ENCODE results near the gene RNASE8. TPM values are rescaled to one million over a fixed set of nuclear protein-coding genes. Genes with fewer than 3 reads are reported as not detected.
A peak's percentile ranks its signal among the peaks of the same experiment; 100 is the strongest.

The RNASE8 gene
- total RNA-seq, 1 experiment from 2014 or later: not detected

DNA sequence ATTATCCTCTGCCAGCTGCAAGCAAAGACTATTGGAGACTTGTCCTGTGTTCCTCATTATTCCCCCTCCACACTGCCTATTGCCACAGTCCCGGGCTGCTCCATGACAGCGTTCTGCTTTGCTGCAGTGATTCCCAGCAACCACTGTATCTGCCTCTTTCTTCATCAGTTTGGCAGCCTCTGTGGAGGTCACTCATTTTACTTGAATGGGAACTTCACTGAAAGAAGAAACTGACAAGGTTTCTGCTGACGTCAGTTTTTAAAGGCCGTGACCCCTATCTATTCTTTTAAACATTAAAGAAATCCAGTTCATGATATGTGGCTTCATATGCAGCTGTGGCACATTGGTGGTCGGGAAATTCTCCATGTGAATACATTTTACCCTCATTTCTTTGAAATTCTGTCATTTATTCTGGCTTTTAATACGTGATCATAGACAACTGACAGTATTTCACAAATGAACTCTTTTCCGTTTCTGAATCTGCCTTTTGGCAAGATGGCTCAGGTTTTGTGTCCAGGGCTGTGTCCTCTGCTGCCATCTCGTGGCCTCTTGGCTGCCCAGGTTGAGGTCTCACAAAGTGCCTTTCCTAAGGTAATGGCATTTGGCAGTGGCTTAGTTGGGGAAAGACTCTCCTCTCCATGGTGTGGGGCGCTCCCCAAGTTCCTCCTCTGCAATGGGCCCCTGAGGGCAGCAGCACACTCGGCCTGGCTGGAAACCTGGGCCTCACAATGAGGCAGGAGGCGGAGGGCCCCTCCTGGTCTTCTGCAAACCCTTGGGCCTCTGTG lies 49.1 kb downstream of the RNASE8 start:
- Mint-ChIP-seq H3K4me1 (ENCODE audit: low read depth, unreplicated experiment) (peaks cover 22% of the 10 kb centered on the region), H3K27me3 (ENCODE audit: insufficient read depth, unreplicated experiment) (no peaks in the 10 kb centered on the region), H3K9me3 (ENCODE audit: unreplicated experiment) (no peaks in the 10 kb centered on the region), H3K27ac (ENCODE audit: unreplicated experiment) (no peak overlapping the region), H3K36me3 (ENCODE audit: insufficient read depth, unreplicated experiment) (peaks cover 11% of the 10 kb centered on the region), H3K4me3 (ENCODE audit: unreplicated experiment) (peak overlapping the region; percentile 35)
- Histone ChIP-seq H3K4me1 (peaks cover 26% of the 10 kb centered on the region), H3K9me3 (no peaks in the 10 kb centered on the region), H3K27me3 (replicated peaks; ENCODE audit: control insufficient read depth, insufficient read depth, low read length) (no peaks in the 10 kb centered on the region), H3K4me3 (ENCODE audit: low read depth, low read length) (no peak overlapping the region), H3K36me3 (ENCODE audit: control insufficient read depth, insufficient read depth, low read length) (no peaks in the 10 kb centered on the region)
- no TSS peak for BruUV-seq (replicated peaks)
- TF ChIP-seq, protein P1, sequence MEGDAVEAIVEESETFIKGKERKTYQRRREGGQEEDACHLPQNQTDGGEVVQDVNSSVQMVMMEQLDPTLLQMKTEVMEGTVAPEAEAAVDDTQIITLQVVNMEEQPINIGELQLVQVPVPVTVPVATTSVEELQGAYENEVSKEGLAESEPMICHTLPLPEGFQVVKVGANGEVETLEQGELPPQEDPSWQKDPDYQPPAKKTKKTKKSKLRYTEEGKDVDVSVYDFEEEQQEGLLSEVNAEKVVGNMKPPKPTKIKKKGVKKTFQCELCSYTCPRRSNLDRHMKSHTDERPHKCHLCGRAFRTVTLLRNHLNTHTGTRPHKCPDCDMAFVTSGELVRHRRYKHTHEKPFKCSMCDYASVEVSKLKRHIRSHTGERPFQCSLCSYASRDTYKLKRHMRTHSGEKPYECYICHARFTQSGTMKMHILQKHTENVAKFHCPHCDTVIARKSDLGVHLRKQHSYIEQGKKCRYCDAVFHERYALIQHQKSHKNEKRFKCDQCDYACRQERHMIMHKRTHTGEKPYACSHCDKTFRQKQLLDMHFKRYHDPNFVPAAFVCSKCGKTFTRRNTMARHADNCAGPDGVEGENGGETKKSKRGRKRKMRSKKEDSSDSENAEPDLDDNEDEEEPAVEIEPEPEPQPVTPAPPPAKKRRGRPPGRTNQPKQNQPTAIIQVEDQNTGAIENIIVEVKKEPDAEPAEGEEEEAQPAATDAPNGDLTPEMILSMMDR (IDR thresholded peaks at IDR 0.05; ENCODE audit: insufficient read depth in 1 of 2, low read depth in 1 of 2, low read length in 1 of 2, severe bottlenecking in 1 of 2, unreplicated experiment in 1 of 2): peak; percentile 88 to 95
- peak; percentile 81 to 85 for DNase-seq
- ChIA-PET CTCF (interaction anchor here (1.3 to 1.4 kb wide), 2 partner anchors 36 to 38 kb away, joined by 4 read pairs; partner anchors contain the start of gene ARHGEF40), POLR2A (no interaction called here)
- intact Hi-C loops (cut with micrococcal nuclease; ENCODE audit: unreplicated experiment): no loop called here

DNA sequence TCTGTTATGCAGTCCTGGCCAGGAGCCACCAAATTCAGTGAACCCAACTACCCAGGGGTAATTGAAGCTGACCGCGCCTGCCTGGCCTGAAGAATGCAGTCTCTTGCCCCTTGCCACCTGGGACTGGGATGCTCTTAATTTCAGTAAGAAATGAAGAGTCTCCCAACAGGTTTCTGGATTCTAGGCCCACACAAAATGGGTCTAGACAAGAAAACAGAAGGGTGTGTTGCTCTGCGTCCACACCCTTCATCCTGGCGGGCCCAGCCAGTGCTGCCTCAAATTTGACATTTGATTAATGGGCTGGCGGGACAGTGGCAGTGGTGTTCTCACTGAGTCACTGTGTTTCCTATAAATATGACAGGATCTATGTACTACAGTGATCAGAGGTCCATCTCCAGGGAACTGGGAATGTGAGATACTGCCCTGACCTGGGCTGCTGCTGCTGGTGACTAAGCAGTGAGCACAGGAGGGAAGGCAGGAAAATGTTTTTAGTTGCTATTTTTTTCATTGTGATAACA lies 49.7 kb downstream of the RNASE8 start:
- CTCF ChIA-PET: no interaction called here
- no peaks in the 10 kb centered on the region for H3K9me3 Mint-ChIP-seq (ENCODE audit: unreplicated experiment)
- no peaks in the 10 kb centered on the region for H3K36me3 ChIP-seq (ENCODE audit: control insufficient read depth, insufficient read depth, low read length)
- no peaks in the 10 kb centered on the region for H3K27me3 ChIP-seq (replicated peaks; ENCODE audit: control insufficient read depth, insufficient read depth, low read length)
- peaks cover 11% of the 10 kb centered on the region for H3K36me3 Mint-ChIP-seq (ENCODE audit: insufficient read depth, unreplicated experiment)
- H3K27me3 Mint-ChIP-seq (ENCODE audit: insufficient read depth, unreplicated experiment): no peaks in the 10 kb centered on the region
- no peaks in the 10 kb centered on the region for H3K9me3 ChIP-seq
- POLR2A ChIA-PET: interaction anchor here (0.6 kb wide), 1 partner anchor 13 kb away, joined by 12 read pairs; no protein-coding TSS in a partner anchor
- intact Hi-C loops (cut with micrococcal nuclease; ENCODE audit: unreplicated experiment): no loop called here
- TF ChIP-seq, protein P1 (IDR thresholded peaks at IDR 0.05; ENCODE audit: insufficient read depth in 1 of 2, low read depth in 1 of 2, low read length in 1 of 2, severe bottlenecking in 1 of 2, unreplicated experiment in 1 of 2): no peak
- DNase-seq: no peak
- peaks cover 23% of the 10 kb centered on the region for H3K4me1 ChIP-seq
- BruUV-seq (replicated peaks): no TSS peak
- H3K4me3 ChIP-seq (ENCODE audit: low read depth, low read length): no peak overlapping the region
- no peak overlapping the region for H3K27ac Mint-ChIP-seq (ENCODE audit: unreplicated experiment)
- no peak overlapping the region for H3K4me3 Mint-ChIP-seq (ENCODE audit: unreplicated experiment)
- H3K4me1 Mint-ChIP-seq (ENCODE audit: low read depth, unreplicated experiment): peaks cover 18% of the 10 kb centered on the region

Small RNA genes lying within 50 kb of the gene (microRNA-seq; reads per million reads assigned to microRNA genes)
- gene MIR6717: not detected

Other genes starting within 250 kb of the RNASE8 start
- not detected in 2 replicates for gene RNASE3, start 166.4 kb upstream of the RNASE8 start, total RNA-seq (2022)
- not detected in 2 replicates for gene RNASE2, start 102.3 kb upstream of the RNASE8 start, total RNA-seq (2022)
- 78.8 and 80.5 TPM in 2 replicates for gene METTL17, start 67.8 kb upstream of the RNASE8 start, total RNA-seq (2022)
- gene SLC39A2, start 58.5 kb upstream of the RNASE8 start, total RNA-seq (2022): 0.81 and 0.88 TPM in 2 replicates
- gene NDRG2, start 32.8 kb upstream of the RNASE8 start, total RNA-seq (2022): 16.4 and 17.7 TPM in 2 replicates
- not detected in 2 replicates for gene TPPP2, start 27.6 kb upstream of the RNASE8 start, total RNA-seq (2022)
- not detected in 2 replicates for gene RNASE13, start 23.0 kb upstream of the RNASE8 start, total RNA-seq (2022)
- not detected in 2 replicates for gene RNASE7, start 15.5 kb upstream of the RNASE8 start, total RNA-seq (2022)
- 6.5 and 7.1 TPM in 2 replicates for gene ARHGEF40, start 12.5 kb downstream of the RNASE8 start, total RNA-seq (2022)
- gene ZNF219, start 40.8 kb downstream of the RNASE8 start, total RNA-seq (2022): 34.1 and 35.2 TPM in 2 replicates
- 0.98 and 1.0 TPM in 2 replicates for gene TMEM253, start 43.2 kb downstream of the RNASE8 start, total RNA-seq (2022)
- gene OR5AU1, start 98.2 kb downstream of the RNASE8 start, total RNA-seq (2022): not detected in 2 replicates
- gene HNRNPC, start 211.6 kb downstream of the RNASE8 start, total RNA-seq (2022): 512 and 536 TPM in 2 replicates
- gene RPGRIP1, start 222.3 kb downstream of the RNASE8 start, total RNA-seq (2022): 0.12 TPM in 1 of 2 replicates, not detected in the other

Data from Caco-2 (cell line).